Liver (tissue), 9 donors: Measurements from ENCODE around the gene CLBA1. TPM values are rescaled to one million over a fixed set of nuclear protein-coding genes. Genes with fewer than 3 reads are reported as not detected.

Experiments used
- DNase-seq: peaks from one replicate; pipeline ENCODE4 v3.0.0-alpha.2; 2017; ENCODE audit warnings: low spot score
- H3K27ac ChIP-seq, 2 donors: one replicate each; pipeline ENCODE4 v1.7.0; 2013; ENCODE audit warnings: inconsistent platforms in 2 of 2, low read length in 2 of 2, control low read depth in 1 of 2, low read depth in 1 of 2, mild to moderate bottlenecking in 1 of 2
- H3K27me3 ChIP-seq, 4 donors: one replicate each; pipeline versions ENCODE4 v1.6.1 to v1.7.0; 2013; ENCODE audit warnings: low read length in 3 of 4, inconsistent platforms in 1 of 4, mild to moderate bottlenecking in 1 of 4, moderate library complexity in 1 of 4; ENCODE audit not compliant: control insufficient read depth in 4 of 4, insufficient read depth in 4 of 4
- H3K36me3 ChIP-seq, 4 donors: one replicate each; pipeline versions ENCODE4 v1.6.1 to v1.7.0; 2013; ENCODE audit warnings: low read length in 3 of 4, mild to moderate bottlenecking in 3 of 4, low read depth in 1 of 4, moderate library complexity in 1 of 4; ENCODE audit not compliant: control insufficient read depth in 4 of 4, insufficient read depth in 3 of 4
- H3K4me1 ChIP-seq, 4 donors: one replicate each; pipeline versions ENCODE4 v1.6.1 to v1.7.0; 2013; ENCODE audit warnings: low read length in 3 of 4, mild to moderate bottlenecking in 3 of 4, moderate library complexity in 1 of 4; ENCODE audit not compliant: control insufficient read depth in 4 of 4, insufficient read depth in 4 of 4
- H3K4me3 ChIP-seq, 3 donors: one replicate each; pipeline versions ENCODE4 v1.6.1 to v1.7.0; 2013; ENCODE audit warnings: low read length in 3 of 3, control low read depth in 1 of 3, low read depth in 1 of 3, mild to moderate bottlenecking in 1 of 3
- H3K9ac ChIP-seq, 2 donors: one replicate each; pipeline ENCODE4 v1.7.0; 2013; ENCODE audit warnings: low read length in 2 of 2, mild to moderate bottlenecking in 2 of 2, moderate library complexity in 2 of 2, control low read depth in 1 of 2, low read depth in 1 of 2
- H3K9me3 ChIP-seq, 4 donors: one replicate each; pipeline versions ENCODE4 v1.6.1 to v1.7.0; 2013; ENCODE audit warnings: low read length in 3 of 4; ENCODE audit not compliant: control insufficient read depth in 4 of 4
- CTCF ChIP-seq: fragments of 150-350 bp; IDR thresholded peaks from 2 replicates; pipeline ENCODE4 v1.5.1; 2017; ENCODE audit warnings: improper control_type of control experiment, low read depth, low read length; ENCODE audit not compliant: missing input control
- EGR1 ChIP-seq, 2 donors: IDR thresholded peaks; 2 replicates each; pipeline ENCODE4 v1.6.1; 2016 to 2018; ENCODE audit warnings: antibody characterized with exemption in 2 of 2, low read depth in 2 of 2
- FOXA2 ChIP-seq: IDR thresholded peaks from 2 replicates; pipeline ENCODE4 v1.6.1; 2016; ENCODE audit warnings: antibody characterized with exemption
- GABPA ChIP-seq, 2 donors: IDR thresholded peaks in 1 of 2; conservative IDR thresholded peaks in 1 of 2; 2 replicates each; pipeline ENCODE4 v1.6.1; 2016; ENCODE audit warnings: antibody characterized with exemption in 2 of 2, mild to moderate bottlenecking in 1 of 2, moderate library complexity in 1 of 2
- HNF4A ChIP-seq, 2 donors: conservative IDR thresholded peaks; 2 replicates each; pipeline ENCODE4 v1.6.1; 2016; ENCODE audit warnings: antibody characterized with exemption in 2 of 2, mild to moderate bottlenecking in 2 of 2
- HNF4G ChIP-seq: IDR thresholded peaks from 2 replicates; pipeline ENCODE4 v1.6.1; 2016; ENCODE audit warnings: antibody characterized with exemption
- JUND ChIP-seq, 2 donors: IDR thresholded peaks; 2 replicates each; pipeline ENCODE4 v1.6.1; 2016; ENCODE audit warnings: antibody characterized with exemption in 2 of 2
- MAX ChIP-seq: IDR thresholded peaks from 2 replicates; pipeline ENCODE4 v1.6.1; 2016; ENCODE audit warnings: antibody characterized with exemption
- NR2F2 ChIP-seq: IDR thresholded peaks from 2 replicates; pipeline ENCODE4 v1.6.1; 2016; ENCODE audit warnings: antibody characterized with exemption
- RXRA ChIP-seq, 2 donors: IDR thresholded peaks; 2 replicates each; pipeline ENCODE4 v1.6.1; 2017 to 2018; ENCODE audit warnings: antibody characterized with exemption in 2 of 2, mild to moderate bottlenecking in 1 of 2
- SP1 ChIP-seq: IDR thresholded peaks from 2 replicates; pipeline ENCODE4 v1.6.1; 2018; ENCODE audit warnings: antibody characterized with exemption, mild to moderate bottlenecking
- TAF1 ChIP-seq: conservative IDR thresholded peaks from 2 replicates; pipeline ENCODE4 v1.6.1; 2016; ENCODE audit warnings: antibody characterized with exemption, mild to moderate bottlenecking
- WGBS: extraction: QIAGEN DNeasy Blood & Tissue Kit; methylation state at CpG from one replicate; pipeline ENCODE4 v1.1.7; 2013; 5-methylcytosine and 5-hydroxymethylcytosine counted together
- polyA plus RNA-seq, 2 donors: library from polyadenylated mRNA; stranded (reverse) in 1 of 2; unstranded in 1 of 2; fragments of 200-250 nt in 1 of 2; fragments of >200 nt in 1 of 2; fragmentation: Nextera tagmentation in 1 of 2; extraction: Ambion mirVana in 1 of 2; gene quantifications; one replicate each; pipeline versions ENCODE4 v1.2.1 to v1.2.3, GENCODE V29; 2013 to 2015
- total RNA-seq, 2 donors: library from RNA; depleted of rRNA; stranded (reverse); fragments of >200 nt; gene quantifications; one replicate each; pipeline ENCODE4 v1.2.3, GENCODE V29; 2014
- TF ChIP-seq, protein P1 (sequence below): IDR thresholded peaks from 2 replicates; pipeline ENCODE4 v1.6.1; 2016; ENCODE audit warnings: antibody characterized with exemption
- TF ChIP-seq, protein P2 (sequence below): IDR thresholded peaks from 2 replicates; pipeline ENCODE4 v1.6.1; 2016; ENCODE audit warnings: antibody characterized with exemption, mild to moderate bottlenecking
- donor health status: healthy.
- donor health status: healthy.
- donor health status: healthy.
- donor health status: healthy.
- donor health status: healthy.

CLBA1 gene
- total and polyA plus RNA-seq, 4 donors, result 0.98 to 3.9 (median 2.3) TPM

GRCh38 chr14:104937694-104938365 lies 47.8 kb upstream of the CLBA1 start:
- no peaks in the 10 kb centered on the region for H3K27me3 ChIP-seq
- no peak overlapping the region for H3K9ac ChIP-seq
- peaks cover 0 to 5% (median 3%) of the 10 kb centered on the region in 4 donors for H3K4me1 ChIP-seq
- TF ChIP-seq RXRA (IDR thresholded peaks at IDR 0.05) (no peak), HNF4A (conservative IDR thresholded peaks at IDR 0.05) (no peak), CTCF (no peak), FOXA2 (no peak), MAX (no peak), EGR1 (IDR thresholded peaks at IDR 0.05; ENCODE audit: low read depth in 2 of 2) (no peak), GABPA (IDR thresholded peaks at IDR 0.05 in 1 of 2, conservative IDR thresholded peaks at IDR 0.05 in 1 of 2) (no peak), HNF4G (no peak)
- H3K9me3 ChIP-seq, result no peaks in the 10 kb centered on the region
- H3K36me3 ChIP-seq, result no peaks in the 10 kb centered on the region
- 64% methylated on average over 11 of the region's 11 CpGs for WGBS
- H3K4me3 ChIP-seq, result no peak overlapping the region
- DNase-seq, result no peak
- H3K27ac ChIP-seq, result no peak overlapping the region

DNA sequence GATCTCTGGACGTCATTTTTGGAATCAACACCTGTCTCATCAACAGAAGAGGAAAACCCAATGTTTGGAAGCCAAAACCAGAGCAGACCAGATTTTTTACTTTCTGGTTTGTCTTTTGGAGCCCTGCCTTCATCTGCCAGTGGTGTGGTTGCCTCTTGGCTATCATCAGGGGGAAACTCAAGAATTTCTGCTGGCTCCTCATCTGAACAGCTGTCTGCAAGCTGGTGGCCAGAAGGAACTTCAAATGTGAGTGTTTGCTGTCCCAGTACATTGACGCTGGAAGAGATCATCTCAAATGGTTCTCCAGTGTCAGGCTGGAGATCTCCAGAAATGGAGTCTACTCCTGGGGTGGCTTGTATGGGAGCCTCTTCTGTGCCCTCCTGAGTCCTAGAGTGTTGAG lies 47.2 kb upstream of the CLBA1 start:
- H3K27me3 ChIP-seq, result no peaks in the 10 kb centered on the region
- no peak overlapping the region for H3K9ac ChIP-seq
- no peak for DNase-seq
- TF ChIP-seq, protein P1, sequence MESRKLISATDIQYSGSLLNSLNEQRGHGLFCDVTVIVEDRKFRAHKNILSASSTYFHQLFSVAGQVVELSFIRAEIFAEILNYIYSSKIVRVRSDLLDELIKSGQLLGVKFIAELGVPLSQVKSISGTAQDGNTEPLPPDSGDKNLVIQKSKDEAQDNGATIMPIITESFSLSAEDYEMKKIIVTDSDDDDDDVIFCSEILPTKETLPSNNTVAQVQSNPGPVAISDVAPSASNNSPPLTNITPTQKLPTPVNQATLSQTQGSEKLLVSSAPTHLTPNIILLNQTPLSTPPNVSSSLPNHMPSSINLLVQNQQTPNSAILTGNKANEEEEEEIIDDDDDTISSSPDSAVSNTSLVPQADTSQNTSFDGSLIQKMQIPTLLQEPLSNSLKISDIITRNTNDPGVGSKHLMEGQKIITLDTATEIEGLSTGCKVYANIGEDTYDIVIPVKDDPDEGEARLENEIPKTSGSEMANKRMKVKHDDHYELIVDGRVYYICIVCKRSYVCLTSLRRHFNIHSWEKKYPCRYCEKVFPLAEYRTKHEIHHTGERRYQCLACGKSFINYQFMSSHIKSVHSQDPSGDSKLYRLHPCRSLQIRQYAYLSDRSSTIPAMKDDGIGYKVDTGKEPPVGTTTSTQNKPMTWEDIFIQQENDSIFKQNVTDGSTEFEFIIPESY, result no peak
- no peak for TF ChIP-seq EGR1 (IDR thresholded peaks at IDR 0.05; ENCODE audit: low read depth in 2 of 2)
- TF ChIP-seq JUND (IDR thresholded peaks at IDR 0.05), result no peak
- TF ChIP-seq NR2F2, result no peak
- no peak for TF ChIP-seq SP1
- H3K27ac ChIP-seq, result no peak overlapping the region
- WGBS, result 64% methylated on average over 2 of the region's 2 CpGs
- H3K36me3 ChIP-seq, result no peaks in the 10 kb centered on the region
- H3K4me1 ChIP-seq, result no peaks in the 10 kb centered on the region
- no peaks in the 10 kb centered on the region for H3K9me3 ChIP-seq
- no peak overlapping the region for H3K4me3 ChIP-seq

GRCh38 chr14:104938960-104939359 lies 46.6 kb upstream of the CLBA1 start:
- Histone ChIP-seq H3K4me1 (no peaks in the 10 kb centered on the region), H3K9me3 (no peaks in the 10 kb centered on the region)
- WGBS, result 69% methylated on average over 1 of the region's 1 CpG
- TF ChIP-seq HNF4A (conservative IDR thresholded peaks at IDR 0.05) (no peak), CTCF (no peak), SP1 (no peak), EGR1 (IDR thresholded peaks at IDR 0.05; ENCODE audit: low read depth in 2 of 2) (no peak), FOXA2 (no peak), RXRA (IDR thresholded peaks at IDR 0.05) (no peak), JUND (IDR thresholded peaks at IDR 0.05) (no peak), HNF4G (no peak), TAF1 (no peak)
- TF ChIP-seq, protein P2, sequence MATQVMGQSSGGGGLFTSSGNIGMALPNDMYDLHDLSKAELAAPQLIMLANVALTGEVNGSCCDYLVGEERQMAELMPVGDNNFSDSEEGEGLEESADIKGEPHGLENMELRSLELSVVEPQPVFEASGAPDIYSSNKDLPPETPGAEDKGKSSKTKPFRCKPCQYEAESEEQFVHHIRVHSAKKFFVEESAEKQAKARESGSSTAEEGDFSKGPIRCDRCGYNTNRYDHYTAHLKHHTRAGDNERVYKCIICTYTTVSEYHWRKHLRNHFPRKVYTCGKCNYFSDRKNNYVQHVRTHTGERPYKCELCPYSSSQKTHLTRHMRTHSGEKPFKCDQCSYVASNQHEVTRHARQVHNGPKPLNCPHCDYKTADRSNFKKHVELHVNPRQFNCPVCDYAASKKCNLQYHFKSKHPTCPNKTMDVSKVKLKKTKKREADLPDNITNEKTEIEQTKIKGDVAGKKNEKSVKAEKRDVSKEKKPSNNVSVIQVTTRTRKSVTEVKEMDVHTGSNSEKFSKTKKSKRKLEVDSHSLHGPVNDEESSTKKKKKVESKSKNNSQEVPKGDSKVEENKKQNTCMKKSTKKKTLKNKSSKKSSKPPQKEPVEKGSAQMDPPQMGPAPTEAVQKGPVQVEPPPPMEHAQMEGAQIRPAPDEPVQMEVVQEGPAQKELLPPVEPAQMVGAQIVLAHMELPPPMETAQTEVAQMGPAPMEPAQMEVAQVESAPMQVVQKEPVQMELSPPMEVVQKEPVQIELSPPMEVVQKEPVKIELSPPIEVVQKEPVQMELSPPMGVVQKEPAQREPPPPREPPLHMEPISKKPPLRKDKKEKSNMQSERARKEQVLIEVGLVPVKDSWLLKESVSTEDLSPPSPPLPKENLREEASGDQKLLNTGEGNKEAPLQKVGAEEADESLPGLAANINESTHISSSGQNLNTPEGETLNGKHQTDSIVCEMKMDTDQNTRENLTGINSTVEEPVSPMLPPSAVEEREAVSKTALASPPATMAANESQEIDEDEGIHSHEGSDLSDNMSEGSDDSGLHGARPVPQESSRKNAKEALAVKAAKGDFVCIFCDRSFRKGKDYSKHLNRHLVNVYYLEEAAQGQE, result no peak
- TF ChIP-seq, protein P1, result no peak

More at GRCh38 chr14:104938960-104939359, 46.6 kb upstream of the CLBA1 start:
- no peak overlapping the region for H3K4me3 ChIP-seq
- H3K9ac ChIP-seq, result no peak overlapping the region
- H3K27me3 ChIP-seq, result no peaks in the 10 kb centered on the region
- no peak overlapping the region for H3K27ac ChIP-seq
- no peak for DNase-seq
- H3K36me3 ChIP-seq, result no peaks in the 10 kb centered on the region
